HG03469 (cell line): ENCODE results near the gene SUFU.

Experiments
- ATAC-seq: cut with Tn5 transposase; IDR thresholded peaks from one replicate; pipeline ENCODE4 v1.9.1; 2021; ENCODE audit warnings: mild to moderate bottlenecking, moderate library complexity, moderate number of reproducible peaks; ENCODE audit not compliant: unreplicated experiment

SUFU gene

GRCh38 chr10:102631525-102632393 is 128.0 kb downstream of the SUFU start:
- ATAC-seq = no peak

GRCh38 chr10:102632394-102633111 is 128.8 kb downstream of the SUFU start:
- ATAC-seq = no peak

GRCh38 chr10:102633287-102633686 is 129.5 kb downstream of the SUFU start:
- no peak for ATAC-seq

GRCh38 chr10:102633848-102634247 is 130.1 kb downstream of the SUFU start:
- no peak for ATAC-seq

- no peak for ATAC-seq
These were observed 130.9 kb downstream of the SUFU start for GRCh38 chr10:102634686-102635085.

- no peak for ATAC-seq
These were observed 131.6 kb downstream of the SUFU start for GRCh38 chr10:102635377-102635776.

GRCh38 chr10:102639537-102639936 is 135.8 kb downstream of the SUFU start:
- ATAC-seq = no peak

- ATAC-seq = no peak
These were observed 137.6 kb downstream of the SUFU start for GRCh38 chr10:102641402-102641801.

- ATAC-seq = peak; percentile 31
These were observed 138.3 kb downstream of the SUFU start for GRCh38 chr10:102641880-102642735.

GRCh38 chr10:102642736-102643335 is 139.1 kb downstream of the SUFU start:
- ATAC-seq = no peak

- no peak for ATAC-seq
These were observed 139.7 kb downstream of the SUFU start for GRCh38 chr10:102643336-102644065.

- ATAC-seq = no peak
These were observed 140.4 kb downstream of the SUFU start, which contains the start of gene TRIM8 for GRCh38 chr10:102644066-102644645. Gene TRIM8 (plus strand): TSS chr10:102644479. CDS start chr10:102644618, 139 bp downstream.

- no peak for ATAC-seq
These were observed 141.0 kb downstream of the SUFU start for GRCh38 chr10:102644646-102645387.

- ATAC-seq = no peak
These were observed 141.6 kb downstream of the SUFU start for GRCh38 chr10:102645388-102645740.

- ATAC-seq = no peak
These were observed 142.2 kb downstream of the SUFU start for GRCh38 chr10:102645741-102646609.

GRCh38 chr10:102646610-102647442 is 143.1 kb downstream of the SUFU start:
- no peak for ATAC-seq
